Head of caudate nucleus (tissue), 42 donors: Measurements from ENCODE around the gene NEAT1.
"Not testable (repeated sequence)": the region's sequence is repeated elsewhere in the genome, so short reads cannot be mapped to it uniquely, and the experiment has no call there.

Experiments
- DNase-seq, 42 donors: peaks; one replicate each; pipeline versions ENCODE4 v3.0.0 to v3.0.0-alpha.2; 2020 to 2021; ENCODE audit warnings: mixed read lengths in 7 of 42
- intact Hi-C: fragments of 100-400 bp; cut with DNase I; formaldehyde crosslinking; loops from one replicate; pipeline ENCODE4 v1.15.0; 2022

NEAT1 gene

DNA sequence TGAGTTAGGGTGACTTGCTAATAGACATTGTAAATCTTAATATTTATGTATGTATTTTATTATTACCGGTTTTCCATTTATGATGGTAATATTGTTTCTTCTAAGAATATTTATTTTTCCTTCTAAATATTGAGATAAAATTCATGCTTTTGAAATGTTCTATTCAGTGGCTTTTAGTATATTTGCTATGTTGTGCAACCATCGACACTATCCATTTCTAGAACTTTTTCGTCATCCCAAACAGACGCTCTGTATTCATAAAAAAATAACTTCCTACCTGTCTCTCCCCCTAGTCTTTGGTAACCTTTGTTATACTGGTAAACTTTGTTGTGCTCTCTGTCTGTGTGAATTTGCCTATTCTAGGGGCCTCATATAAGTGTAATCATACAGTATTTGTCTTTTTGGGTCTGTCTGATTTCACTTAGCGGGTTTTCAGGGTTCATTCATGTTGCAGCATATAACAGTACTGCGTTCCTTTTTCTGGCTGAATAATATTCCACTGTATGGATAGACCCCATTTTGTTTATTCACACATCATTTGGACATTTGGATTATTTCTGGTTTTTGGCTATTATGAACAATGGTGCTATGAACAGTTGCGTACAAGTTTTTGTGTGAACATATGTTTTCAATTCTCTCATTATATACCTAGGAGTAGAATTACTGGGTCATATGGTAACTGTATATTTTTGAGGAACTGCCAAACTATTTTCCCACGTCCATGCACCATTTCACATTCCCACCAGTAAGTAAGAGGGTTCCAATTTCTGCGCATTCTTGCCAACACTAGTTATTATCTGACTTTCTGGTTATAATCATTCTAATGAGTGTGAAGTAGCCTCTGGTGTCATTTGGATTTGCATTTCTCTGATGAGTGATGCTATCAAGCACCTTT is 15.9 kb downstream of the NEAT1 start:
- intact Hi-C loops = no loop called here
- DNase-seq = peak in 3 of 42 donors; percentile 3 to 16 (median 5)

DNA sequence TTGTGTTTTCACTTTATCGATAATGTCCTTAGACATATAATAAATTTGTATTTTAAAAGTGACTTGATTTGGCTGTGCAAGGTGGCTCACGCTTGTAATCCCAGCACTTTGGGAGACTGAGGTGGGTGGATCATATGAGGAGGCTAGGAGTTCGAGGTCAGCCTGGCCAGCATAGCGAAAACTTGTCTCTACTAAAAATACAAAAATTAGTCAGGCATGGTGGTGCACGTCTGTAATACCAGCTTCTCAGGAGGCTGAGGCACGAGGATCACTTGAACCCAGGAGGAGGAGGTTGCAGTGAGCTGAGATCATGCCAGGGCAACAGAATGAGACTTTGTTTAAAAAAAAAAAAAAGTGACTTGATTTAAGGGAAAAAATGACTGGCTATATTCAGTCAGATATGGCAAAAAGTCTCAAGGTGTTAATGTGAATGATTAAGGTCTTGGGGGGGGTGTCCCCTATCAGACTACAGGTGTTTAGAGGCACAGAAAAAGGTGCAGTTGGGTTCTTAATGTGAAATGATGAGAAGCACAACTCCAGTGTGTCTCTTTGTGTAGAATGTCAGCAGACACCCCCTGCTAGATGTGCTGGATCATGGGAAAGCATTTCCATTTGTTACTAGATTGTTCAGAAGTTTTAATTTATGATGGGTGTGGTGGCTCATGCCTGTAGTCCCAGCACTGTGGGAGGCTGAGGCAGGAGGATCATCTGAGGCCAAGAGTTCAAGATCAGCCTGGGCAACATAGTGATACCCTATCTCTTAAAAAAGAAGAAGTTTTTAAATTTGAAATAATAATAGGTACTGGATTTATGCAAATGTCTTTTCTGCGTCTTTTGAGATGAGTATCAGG is 17.0 kb downstream of the NEAT1 start:
- peak in 8 of 42 donors; percentile 3 to 36 (median 18) for DNase-seq
- intact Hi-C loops = no loop called here

DNA sequence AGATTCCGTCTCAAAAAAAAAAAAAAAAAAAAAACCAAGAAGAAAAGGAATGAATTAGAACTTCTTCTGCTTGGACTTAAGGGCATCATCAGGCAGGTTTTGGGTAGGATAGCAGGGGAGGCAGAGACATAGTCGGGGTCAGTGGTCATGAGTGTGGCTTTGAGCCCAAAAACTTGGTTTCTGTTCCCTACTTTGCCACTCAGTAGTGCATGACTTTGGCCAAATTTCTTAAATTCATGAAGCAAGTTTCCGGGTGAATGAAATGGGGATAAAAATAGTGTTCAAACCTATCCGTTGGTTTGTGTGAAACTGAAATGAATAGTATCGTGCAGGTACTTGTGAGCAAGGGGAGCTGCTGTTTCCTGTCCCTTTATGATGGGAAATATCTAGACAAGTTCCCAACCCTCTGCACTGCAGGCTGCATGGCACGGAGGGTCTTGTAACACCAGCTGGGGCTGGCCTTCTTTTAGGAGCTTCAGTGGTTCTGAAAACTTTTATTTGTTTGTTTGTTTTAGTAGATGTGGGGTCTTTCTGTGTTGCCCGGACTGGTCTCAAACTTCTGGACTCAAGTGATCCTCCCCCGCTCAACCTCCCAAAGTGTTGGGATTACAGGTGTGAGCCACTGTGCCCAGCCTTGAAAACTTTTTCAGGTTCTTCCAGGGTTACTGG is 18.4 kb downstream of the NEAT1 start:
- DNase-seq = peak in 5 of 42 donors; percentile 5 to 29 (median 19)
- intact Hi-C loops = no loop called here

DNA sequence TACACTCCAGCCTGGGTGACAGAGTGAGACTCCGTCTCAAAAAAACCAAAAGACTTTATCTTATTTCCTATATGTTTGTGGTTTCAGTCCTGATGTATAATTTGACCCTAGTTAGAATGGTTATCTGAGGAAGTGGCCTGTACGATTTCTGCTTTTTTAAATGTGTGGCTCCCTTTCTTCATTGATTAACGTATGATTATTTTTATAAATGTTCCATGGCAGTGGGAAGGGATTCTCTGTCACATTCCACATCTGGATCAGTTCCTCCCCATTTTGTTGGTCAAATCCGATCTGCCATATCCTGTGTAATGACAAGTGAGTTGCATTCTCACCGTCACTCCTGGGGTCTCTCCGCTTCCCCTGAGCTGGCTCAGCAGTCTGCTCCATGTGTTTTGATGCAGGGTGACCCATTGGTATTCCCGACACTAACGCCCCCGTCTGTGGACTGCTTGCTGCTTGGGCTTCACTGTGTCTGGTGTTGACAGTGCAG is 20.3 kb downstream of the NEAT1 start:
- intact Hi-C loops = no loop called here
- DNase-seq = peak in 3 of 42 donors; percentile 19 to 30 (median 26)

DNA sequence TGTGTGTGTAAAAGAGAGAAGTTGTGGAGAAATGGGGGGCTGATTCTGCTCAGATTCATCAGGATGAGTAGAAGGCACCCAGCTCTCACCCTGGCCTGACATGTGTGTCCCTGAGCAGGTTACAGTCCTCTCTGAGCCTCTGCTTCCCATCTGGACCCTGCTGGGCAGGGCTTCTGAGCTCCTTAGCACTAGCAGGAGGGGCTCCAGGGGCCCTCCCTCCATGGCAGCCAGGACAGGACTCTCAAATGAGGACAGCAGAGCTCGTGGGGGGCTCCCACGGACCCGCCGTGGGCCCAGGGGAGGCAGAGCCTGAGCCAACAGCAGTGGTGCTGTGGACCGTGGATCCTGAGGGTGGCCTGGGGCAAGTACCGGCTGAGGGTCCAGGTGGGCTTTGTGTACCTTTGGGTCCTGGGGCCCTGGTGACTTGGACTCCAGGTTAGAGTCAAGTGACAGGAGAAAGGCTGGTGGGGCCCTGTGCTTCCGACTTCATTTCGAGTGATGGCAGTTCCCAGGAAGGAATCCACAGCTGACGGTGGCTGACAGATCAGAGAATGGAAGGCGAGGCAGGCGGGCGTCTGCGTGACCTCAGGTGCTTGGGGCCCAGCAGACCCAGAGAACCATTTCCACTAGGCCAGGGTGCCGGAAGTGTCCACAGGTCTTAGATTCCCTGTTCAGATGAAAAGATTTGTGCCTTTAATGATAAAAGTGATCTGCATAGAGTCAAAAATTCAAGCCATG is 21.9 kb downstream of the NEAT1 start:
- DNase-seq = peak in 3 of 42 donors; percentile 24 to 55 (median 27)
- intact Hi-C loops = no loop called here

DNA sequence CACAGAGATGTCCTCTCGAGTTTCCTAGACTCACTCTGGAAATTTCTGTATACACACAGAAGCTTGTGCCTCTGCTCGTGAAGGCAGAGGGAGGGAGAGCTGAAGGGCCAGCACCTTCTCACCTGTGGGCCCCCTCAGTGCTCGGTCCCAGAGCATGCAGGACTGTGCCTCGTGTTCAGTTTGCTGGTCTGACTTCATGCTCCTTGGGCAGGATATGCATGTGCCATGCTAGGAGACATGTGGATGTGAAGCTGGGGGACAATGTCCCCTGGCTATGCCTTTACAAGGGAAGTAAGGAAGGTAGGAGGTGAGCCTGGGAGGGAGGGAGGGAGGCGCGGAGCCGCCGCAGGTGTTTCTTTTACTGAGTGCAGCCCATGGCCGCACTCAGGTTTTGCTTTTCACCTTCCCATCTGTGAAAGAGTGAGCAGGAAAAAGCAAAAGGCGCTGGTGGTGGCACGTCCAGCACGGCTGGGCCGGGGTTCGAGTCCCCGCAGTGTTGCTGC is 22.6 kb downstream of the NEAT1 start:
- DNase-seq = peak in 3 of 42 donors; percentile 5 to 37 (median 22)
- intact Hi-C loops = no loop called here

DNA sequence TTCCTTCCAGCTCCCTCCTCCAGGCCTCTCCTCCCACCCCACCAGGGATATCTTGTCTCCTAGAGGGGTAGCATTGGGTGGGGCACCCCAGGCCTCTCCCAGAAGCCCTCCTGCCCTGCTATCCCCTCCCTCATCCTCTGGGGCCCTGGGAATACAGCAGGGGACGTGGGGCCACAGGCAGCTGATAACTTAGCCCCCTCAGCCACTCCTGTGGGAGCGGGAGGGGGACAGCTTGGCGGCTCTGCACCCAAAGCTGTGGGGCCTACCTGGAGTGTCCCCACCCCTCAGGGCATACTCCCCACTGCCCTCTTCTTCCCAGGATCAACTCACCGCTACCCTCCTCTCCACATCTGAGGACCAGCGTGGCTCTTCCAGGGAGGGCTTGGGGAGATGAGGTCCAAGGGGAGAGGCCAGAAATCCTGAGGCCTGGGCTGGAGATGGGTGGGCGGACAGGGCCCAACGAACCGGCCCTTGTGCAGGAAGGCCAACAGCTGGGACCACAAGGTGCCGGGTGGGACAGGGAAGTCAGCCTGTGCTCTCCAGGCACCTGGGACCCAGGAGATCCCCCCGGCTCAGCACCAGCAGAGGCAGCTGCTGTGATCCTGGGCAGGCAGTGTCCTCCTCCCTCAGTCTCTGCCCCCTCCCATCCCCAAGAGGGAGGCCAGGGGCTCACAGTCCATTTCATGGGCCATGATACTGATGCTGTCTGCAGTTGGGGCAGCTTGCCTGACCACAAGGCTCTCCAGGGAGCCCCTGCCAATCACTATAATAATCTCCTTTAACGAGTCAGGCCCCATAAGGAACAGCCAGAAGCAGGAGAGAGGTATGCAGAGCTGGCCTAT is 23.2 kb downstream of the NEAT1 start:
- intact Hi-C loops = no loop called here
- DNase-seq = peak in 4 of 42 donors; percentile 3 to 32 (median 22)

DNA sequence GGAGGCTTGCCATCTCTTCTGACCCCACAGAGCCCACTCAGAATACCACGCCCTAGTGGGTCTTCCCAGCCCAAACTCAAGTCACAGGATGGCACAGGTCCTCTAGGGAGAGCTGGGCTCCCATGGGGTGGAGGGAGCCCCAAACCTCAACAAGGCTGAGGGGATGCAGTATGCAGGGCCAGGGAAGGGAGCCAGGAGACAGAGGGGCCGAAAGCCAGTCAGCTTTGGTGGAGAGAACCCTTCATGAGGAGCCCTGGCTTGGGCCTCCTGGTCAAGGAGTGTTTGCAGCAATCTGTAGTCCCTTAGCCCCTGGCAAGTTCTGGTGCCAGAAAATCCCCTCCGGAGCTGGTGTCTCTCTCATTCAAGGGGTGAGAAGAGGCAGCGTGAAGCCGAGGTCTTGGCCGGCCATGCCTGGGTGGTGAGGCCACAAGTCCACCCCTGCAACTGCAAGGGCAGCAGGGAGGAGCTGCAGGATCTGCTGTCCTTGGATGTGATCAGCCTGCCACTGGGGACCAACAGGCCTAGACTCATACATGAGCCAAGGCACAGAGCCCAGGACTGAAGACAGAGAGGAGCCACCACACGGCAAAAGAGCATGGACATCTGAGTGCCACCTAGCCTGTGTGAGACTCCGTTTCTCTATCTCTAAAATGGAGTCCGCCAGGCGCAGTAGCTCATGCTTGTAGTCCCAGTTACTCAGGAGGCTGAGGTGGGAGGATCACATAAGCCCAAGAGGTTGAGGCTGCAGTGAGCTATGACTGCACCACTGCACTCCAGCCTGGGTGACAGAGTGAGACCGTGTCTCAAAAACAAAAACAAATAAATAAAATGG is 24.1 kb downstream of the NEAT1 start:
- peak in 4 of 42 donors; percentile 5 to 36 (median 25) for DNase-seq
- intact Hi-C loops = no loop called here

DNA sequence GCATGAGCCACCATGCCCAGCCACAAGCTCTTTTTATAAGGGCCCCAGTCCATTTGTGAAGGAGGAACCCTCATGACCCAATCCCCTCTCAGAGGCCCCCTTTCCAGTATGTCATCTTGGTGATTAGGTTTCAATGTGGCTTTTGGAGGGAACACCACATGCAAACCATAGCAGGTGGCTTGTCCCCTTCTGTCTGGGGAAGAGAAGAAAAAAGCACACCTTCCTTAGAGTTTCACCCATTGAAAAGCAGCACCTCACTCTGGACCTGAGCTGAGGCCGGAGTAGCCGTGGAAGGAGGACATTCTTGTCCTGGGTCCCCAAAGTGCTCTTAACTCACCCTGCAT is 25.4 kb downstream of the NEAT1 start:
- intact Hi-C loops = no loop called here
- DNase-seq = peak in 2 of 42 donors; percentile 1 to 8

DNA sequence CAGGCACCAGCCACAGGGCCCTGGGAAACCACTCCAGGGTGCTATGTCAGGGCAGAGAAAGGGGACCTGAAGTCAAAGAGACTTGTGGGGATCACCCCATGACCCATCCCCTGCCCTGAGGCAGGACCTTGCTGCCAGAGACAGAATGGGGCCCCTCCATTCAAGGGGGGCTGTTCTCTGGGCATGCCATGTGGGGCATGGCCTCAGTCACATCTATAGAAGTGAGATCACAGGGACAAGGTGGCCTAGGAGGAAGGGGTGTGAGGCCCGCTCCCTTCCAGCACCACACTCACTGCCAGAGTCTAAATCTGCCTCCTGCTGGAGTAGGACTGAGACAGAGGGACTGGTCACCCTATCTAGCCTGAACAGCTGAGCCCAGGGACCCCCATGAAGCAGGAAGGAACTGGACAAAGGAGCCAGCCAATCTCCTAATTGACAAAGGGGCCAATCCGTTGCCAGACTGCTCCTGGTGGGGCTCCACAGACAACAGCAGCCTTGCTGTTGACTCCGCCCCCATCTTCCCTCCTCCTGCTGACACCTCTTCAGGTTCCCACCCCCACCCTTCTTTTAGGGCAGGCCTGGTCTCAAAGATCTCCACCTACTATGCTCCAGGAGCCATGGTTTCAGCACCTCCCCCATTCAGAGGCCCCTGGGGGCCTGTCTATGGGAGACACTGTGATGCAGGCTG is 26.0 kb downstream of the NEAT1 start:
- DNase-seq = peak in 7 of 42 donors; percentile 7 to 36 (median 23)
- intact Hi-C loops = no loop called here

DNA sequence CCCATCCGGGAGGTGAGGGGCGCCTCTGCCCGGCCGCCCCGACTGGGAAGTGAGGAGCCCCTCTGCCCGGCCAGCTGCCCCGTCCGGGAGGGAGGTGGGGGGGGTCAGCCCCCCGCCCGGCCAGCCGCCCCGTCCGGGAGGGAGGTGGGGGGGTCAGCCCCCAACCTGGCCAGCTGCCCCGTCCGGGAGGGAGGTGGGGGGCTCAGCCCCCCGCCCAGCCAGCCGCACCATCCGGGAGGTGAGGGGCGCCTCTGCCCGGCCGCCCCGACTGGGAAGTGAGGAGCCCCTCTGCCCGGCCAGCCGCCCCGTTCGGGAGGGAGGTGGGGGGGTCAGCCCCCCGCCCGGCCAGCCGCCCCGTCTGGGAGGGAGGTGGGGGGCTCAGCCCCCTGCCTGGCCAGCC is 28.7 kb downstream of the NEAT1 start:
- DNase-seq, intact Hi-C loops: not testable (repeated sequence)

DNA sequence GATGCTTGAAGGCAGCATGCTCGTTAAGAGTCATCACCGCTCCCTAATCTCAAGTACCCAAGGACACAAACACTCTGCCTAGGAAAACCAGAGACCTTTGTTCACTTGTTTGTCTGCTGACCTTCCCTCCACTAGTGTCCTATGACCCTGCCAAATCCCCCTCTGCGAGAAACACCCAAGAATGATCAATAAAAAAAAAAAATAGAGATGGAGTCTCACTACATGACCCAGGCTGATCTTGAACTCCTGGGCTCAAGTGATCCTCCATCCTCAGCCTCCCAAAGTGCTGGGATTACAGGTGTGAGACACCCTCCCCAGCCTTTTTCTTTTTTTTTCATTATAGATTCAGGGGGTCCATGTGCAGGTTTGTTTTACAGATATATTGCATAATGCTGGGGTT is 29.7 kb downstream of the NEAT1 start:
- intact Hi-C loops, DNase-seq: not testable (repeated sequence)

DNA sequence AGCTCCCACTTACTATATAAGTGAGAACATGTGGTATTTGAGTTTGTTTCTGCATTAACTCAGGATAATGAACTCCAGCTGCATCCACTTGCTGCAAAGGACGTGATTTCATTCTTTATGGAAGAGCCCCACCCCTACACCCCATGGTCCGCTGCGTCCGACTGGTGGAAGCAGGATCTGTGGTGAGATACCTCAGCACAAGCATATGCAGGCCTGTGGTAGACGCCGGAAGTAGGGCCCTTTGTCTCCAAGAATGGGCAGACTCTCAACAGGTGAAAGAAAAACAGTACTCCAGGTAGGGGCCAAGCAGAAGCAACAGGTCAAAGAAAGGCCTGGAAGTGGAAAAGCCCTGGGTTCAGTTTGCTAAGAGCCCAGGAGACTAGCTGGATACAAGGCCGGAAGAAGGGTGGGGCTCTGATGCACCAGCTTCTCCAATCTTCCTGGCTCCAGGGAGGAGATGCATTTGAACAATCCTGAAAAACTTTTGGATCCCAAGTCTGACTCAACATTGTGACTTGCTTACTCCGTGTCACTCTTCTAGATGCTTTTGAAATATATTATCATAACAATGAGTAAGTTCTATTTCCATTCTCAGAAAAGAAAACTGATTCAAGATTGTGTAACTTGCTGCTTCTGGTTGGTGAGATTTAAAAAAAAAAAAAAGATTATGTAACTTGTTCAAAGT is 30.4 kb downstream of the NEAT1 start:
- intact Hi-C loops = no loop called here
- DNase-seq = peak in 8 of 42 donors; percentile 22 to 61 (median 36)

DNA sequence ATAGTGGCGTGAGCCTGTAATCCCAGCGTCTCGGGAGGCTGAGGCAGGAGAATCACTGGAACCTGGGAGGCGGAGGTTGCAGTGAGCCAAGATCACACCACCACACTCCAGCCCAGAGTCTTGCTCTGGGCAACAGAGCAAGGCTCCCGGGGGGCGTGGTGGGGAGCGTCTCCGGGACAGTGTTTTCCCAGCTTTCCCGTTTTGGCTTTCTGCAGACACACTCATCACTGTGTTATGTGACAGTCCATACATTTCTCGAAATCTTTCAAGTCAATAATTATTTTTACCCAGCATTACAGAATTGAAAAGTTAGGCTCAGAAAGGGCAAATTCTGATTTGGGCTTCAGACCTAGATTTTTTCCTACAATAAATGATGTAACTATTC is 31.7 kb downstream of the NEAT1 start:
- peak in 3 of 42 donors; percentile 30 to 43 (median 34) for DNase-seq

DNA sequence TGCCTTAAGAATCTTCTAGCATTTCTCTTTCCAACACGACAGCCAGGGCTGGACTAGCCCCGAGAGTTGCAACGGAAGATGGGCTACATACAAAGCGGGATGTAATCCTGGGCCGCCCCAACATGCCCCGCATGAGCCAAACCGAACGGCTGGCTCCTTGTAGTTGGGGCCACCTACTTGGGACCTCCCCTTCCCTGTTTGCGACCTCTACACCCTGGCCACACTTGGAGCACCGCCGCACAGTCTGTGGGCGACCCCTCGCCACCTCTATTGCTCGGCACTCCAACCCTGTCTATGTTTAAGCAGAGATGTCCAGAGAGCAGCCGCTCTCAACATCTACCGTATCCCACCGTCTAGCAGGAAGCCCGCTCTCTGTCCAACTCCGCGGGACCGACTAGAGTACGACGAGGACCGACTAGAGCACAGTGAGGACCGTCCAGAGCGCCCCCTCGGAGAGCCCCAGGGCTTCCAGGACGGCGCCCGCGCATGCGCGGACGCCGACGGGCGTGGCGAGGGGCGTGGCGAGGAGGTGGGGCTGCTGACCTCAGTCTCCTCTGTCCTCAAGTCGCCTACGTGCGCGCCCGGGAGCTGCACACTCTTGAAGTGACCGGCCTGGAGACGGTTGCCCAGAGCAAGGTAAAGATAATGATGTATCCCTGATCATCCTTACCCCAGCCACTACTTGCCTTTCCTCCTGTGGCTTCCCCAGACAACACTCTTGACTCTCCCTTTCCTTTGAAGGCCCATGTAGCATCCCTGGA is 32.3 kb downstream of the NEAT1 start:
- DNase-seq = peak; percentile 82 to 96 (median 91)
- intact Hi-C loops = no loop called here

More for the DNA sequence above, 31.7 kb downstream of the NEAT1 start:
- intact Hi-C loops = no loop called here
